HG03095 (cell line): ENCODE measurements around the gene GALK2.
"Not testable (repeated sequence)": the region's sequence is repeated elsewhere in the genome, so short reads cannot be mapped to it uniquely, and the experiment has no call there.

Source experiments
- ATAC-seq: cut with Tn5 transposase; IDR thresholded peaks from one replicate; pipeline ENCODE4 v1.9.1; 2021; ENCODE audit warnings: moderate library complexity; ENCODE audit not compliant: unreplicated experiment

The GALK2 gene

DNA sequence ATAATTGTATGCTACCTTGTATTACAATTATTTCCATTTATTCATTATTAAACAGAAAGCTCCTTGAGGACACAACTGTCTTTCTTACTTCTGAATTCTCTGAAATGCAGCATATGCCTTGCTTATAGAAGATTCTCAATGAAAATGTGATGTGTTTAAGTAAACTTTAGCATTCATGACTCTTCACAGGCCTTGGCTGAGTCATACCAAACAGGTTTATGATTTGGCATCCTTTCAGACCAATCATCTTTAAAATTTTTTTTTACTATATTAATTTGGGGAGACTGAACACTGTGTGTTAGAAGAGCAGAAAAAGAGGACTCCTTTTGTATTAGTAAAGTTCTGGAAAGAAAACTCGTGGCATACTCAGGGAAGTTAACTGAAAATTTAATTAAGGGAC is 6.4 kb upstream of the GALK2 start:
- no peak for ATAC-seq

- ATAC-seq, result no peak
Observed at GRCh38 chr15:49164865-49165264, 5.2 kb upstream of the GALK2 start.

- ATAC-seq, result no peak
Observed at GRCh38 chr15:49168016-49168415, 2.0 kb upstream of the GALK2 start.

DNA sequence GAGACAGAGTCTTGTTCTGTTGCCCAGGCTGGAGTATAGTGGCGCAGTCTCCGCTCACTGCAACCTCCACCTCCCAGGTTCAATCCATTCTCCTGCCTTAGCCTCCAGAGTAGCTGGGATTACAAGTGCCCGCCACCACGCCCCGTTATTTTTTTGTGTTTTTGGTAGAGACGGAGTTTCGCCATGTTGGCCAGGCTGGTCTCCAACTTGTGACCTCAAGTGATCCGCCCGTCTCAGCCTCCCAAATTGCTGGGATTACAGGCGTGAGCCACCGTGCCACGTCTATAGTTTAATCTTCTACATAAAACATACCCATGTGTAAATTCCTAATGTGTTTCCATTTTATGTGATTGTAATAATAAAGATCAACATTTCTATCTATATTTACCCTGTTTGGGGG is 1.7 kb downstream of the GALK2 start:
- ATAC-seq, result no peak

- ATAC-seq, result no peak
Observed at GRCh38 chr15:49174902-49175301, 4.9 kb downstream of the GALK2 start.

GRCh38 chr15:49175582-49176397 is 5.7 kb downstream of the GALK2 start:
- ATAC-seq, result not testable (repeated sequence)

- ATAC-seq, result no peak
Observed at GRCh38 chr15:49178497-49178896, 8.4 kb downstream of the GALK2 start.

DNA sequence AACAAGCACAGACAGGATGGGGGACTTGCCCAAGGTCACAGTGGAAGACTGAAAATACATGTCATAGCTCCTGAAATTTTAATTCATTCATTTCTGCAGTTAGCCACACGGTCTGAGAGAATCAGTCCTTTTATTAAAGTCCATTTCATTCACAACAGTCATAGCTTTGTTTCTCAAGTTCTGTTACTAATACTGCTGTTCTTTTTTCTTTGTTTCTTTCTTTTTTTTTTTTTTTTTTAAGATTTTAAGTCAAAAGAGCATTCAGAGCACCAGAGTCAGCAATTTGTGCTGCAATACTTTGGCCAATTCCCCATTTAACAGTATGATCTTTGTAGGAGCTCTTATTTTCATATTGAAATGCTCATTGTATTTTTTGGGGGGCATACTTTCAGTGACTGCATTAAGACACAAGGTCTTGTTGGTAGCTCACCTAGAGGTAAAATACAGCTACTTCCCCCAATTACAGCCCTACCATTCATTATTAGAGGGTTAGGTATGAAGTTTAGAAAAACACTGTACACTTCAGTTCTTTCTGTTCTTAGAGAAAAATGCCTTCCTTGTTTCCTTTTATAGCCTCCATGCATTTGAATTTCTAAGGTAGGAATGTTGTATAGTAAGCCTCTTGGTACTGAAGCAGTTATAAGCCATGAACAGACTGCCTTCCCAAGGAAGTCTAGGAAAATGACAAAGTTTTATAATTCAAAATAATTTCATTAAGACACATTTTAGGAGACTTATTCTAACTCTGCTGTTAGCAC is 9.6 kb downstream of the GALK2 start:
- no peak for ATAC-seq

DNA sequence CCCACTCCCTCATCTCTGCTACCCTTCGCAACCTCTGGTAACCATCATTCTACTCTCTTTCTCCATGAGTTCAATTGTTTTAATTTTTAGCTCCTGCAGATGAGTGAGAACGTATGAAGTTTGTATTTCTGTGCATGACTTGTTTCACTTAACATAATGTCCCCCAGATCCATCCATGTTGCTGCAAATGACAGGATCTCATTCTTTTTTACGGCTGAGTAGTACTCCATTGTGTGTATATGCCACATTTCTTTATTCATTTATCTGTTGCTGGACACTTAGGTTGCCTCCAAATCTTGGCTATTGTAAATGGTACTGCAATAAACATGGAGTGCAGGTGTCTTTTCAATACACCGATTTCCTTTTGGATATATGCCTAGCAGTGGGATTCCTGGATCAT is 12.1 kb downstream of the GALK2 start:
- no peak for ATAC-seq

- ATAC-seq, result not testable (repeated sequence)
Observed at GRCh38 chr15:49183741-49184140, 13.7 kb downstream of the GALK2 start.

- no peak for ATAC-seq
Observed at GRCh38 chr15:49185473-49185872, 15.4 kb downstream of the GALK2 start.

- no peak for ATAC-seq
Observed at GRCh38 chr15:49187549-49188245, 17.6 kb downstream of the GALK2 start.

DNA sequence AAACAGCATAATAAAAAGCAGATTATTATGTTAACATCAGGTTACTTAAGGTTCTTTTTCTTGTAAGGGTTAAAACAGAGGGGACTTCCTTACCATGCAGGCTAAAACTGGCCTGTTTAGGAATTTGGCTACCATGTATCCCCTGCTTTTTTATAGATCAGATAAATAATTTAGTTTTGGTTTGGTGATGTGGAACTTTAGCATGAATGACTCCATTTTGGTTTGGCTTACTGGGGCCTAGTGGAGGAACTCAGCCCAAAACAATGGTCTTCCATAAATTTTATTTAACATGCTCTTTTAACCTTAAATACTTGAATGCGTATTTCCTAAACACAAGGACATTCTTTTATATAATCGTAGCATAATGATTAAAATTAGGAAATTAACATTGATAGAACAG is 18.9 kb downstream of the GALK2 start:
- no peak for ATAC-seq

DNA sequence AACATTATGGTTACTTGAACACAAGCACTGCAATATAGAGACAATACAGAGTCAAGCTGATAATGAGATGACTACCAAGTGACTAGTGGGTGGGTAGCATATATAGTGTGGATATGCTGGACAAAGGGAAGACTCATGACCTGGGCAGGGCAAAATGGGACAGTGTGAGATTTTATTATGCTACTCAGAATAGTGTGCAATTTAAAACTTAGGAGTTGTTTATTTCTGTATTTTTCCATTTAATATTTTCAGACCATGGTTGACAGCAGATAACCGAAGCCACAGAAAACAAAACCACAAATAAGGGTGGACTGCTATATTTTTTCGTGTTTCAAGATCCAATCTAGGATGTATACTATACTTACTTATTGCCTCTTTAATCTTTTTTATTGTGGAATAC is 19.6 kb downstream of the GALK2 start:
- no peak for ATAC-seq

- ATAC-seq, result no peak
Observed at GRCh38 chr15:49190586-49190985, 20.5 kb downstream of the GALK2 start.

GRCh38 chr15:49191892-49192291 is 21.8 kb downstream of the GALK2 start:
- no peak for ATAC-seq

DNA sequence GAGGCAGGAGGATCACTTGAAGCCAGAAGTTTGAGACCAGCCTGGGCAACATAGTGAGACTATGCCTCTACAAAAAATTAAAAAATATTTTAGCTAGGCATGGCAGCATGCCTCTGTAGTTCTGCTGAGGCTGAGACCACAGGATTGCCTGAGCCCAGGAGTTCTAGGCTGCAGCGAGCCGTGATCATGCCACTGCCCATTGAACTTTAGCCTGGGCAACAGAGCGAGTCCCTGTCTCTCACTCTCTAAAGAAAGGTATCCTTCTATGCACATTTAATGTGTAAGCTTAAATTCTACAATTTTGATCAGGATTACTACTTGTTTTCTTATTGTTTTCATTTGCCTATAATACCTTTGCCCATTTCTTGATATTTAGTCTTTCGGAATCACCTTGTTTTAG is 26.8 kb downstream of the GALK2 start:
- ATAC-seq, result no peak

DNA sequence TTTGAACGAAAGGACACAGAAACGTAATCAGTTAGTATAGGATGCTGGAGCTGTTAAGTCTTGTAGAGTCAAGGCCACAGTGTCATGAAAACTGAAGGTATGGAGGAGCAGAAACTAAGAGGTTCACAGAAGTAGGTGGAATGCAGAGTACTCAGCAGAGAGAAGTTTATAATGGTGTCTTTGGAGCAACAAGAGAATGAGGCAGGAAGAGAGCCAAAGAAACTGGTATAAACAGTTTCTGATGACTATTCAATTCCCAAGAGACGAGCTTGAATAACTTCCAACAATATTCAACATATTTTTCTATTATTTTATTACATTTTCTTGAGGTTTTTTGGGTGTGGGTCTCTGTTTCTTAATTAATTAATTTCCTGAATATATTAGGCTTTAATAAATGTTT is 29.6 kb downstream of the GALK2 start:
- ATAC-seq, result no peak

GRCh38 chr15:49200347-49200746 is 30.3 kb downstream of the GALK2 start:
- no peak for ATAC-seq

DNA sequence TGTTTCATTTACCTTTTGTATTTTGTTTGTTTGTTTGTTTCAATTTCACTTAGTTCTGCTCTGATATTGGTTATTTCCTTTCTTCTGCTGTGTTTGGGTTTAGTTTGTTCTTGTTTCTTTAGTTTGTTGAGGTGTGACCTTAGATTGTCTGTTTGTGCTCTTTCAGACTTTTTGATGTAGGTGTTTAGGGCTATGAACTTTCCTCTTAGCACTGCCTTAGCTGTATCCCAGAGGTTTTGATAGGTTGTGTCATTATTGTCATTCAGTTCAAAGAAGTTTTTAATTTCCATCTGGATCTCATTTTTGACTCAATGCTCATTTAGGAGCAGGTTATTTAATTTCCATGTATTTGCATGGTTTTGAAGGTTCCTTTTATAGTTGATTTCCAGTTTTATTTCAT is 38.1 kb downstream of the GALK2 start:
- not testable (repeated sequence) for ATAC-seq

DNA sequence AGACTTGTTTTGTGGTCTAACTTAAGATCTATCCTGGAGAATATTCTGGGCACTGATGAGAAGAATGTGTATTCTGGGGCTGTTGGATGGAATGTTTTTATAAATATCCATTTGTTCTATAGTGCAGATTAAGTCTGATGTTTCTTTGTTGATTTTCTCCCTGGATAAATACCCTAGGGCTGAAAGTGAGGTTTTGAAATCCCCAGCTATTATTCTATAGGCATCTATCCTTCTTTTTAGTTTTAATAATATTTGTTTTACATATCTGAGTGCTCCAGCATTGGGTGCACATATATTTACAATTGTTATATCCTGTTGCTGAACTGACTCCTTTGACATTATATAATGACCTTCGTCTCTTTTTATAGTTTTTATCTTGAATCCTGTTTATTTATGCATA is 42.9 kb downstream of the GALK2 start:
- no peak for ATAC-seq
